Adrenal gland (tissue), 12 donors: Measurements from ENCODE around the gene VPS11. TPM values are rescaled to one million over a fixed set of nuclear protein-coding genes. Genes with fewer than 3 reads are reported as not detected.
"Not testable (repeated sequence)": the region's sequence is repeated elsewhere in the genome, so short reads cannot be mapped to it uniquely, and the experiment has no call there.

Experiments
- DNase-seq, 7 donors: peaks; one replicate each; pipeline ENCODE4 v3.0.0-alpha.2; 2019 to 2020
- H3K27ac ChIP-seq, 5 donors: fragments of 200-600 bp; sonication (generic) in 4 of 5; 1 replicate in 3 of 5; 2 replicates in 2 of 5; pipeline versions ENCODE4 v1.5.1 to v1.8.0; 2016 to 2020; ENCODE audit warnings: mild to moderate bottlenecking in 1 of 5
- H3K27me3 ChIP-seq: fragments of 200-600 bp; 2 replicates; pipeline ENCODE4 v1.8.0; 2021
- H3K36me3 ChIP-seq, 2 donors: fragments of 200-600 bp; replicated peaks in 1 of 2; 1 replicate in 1 of 2; 2 replicates in 1 of 2; pipeline versions ENCODE4 v1.5.1 to v1.8.0; 2018 to 2022
- H3K4me1 ChIP-seq, 2 donors: fragments of 200-600 bp; replicated peaks in 1 of 2; 1 replicate in 1 of 2; 2 replicates in 1 of 2; pipeline versions ENCODE4 v1.5.1 to v1.8.0; 2018 to 2021
- H3K4me3 ChIP-seq, 4 donors: fragments of 200-600 bp; sonication (generic) in 3 of 4; one replicate each; pipeline ENCODE4 v1.5.1; 2016 to 2018
- H3K9me3 ChIP-seq, 3 donors: fragments of 200-600 bp; sonication (generic) in 1 of 3; replicated peaks in 1 of 3; 1 replicate in 2 of 3; 2 replicates in 1 of 3; pipeline versions ENCODE4 v1.5.1 to v1.8.0; 2016 to 2021
- POLR2A ChIP-seq, 2 donors: fragments of 450-650 bp; IDR thresholded peaks; one replicate each; pipeline ENCODE4 v1.6.1; 2017; ENCODE audit warnings: antibody characterized with exemption in 2 of 2, mild to moderate bottlenecking in 2 of 2, moderate library complexity in 1 of 2
- WGBS, 4 donors: extraction: QIAGEN DNeasy Blood & Tissue Kit in 2 of 4; methylation state at CpG; one replicate each; pipeline versions ENCODE4 v1.1.5 to v1.1.7; 2013 to 2017; 5-methylcytosine and 5-hydroxymethylcytosine counted together
- intact Hi-C, 2 donors: fragments of 100-400 bp; cut with DNase I; formaldehyde crosslinking; loops; one replicate each; pipeline versions ENCODE4 v1.14.1 to v1.15.0; 2022 to 2023
- polyA plus RNA-seq, 3 donors: library from polyadenylated mRNA; stranded (reverse); fragments of 200-250 nt in 2 of 3; fragments of 350-450 nt in 1 of 3; fragmentation: Illumina TruSeq in 1 of 3; extraction: RNeasy Lipid Tissue Mini Kit (QIAGEN cat#74804) in 1 of 3; gene quantifications; one replicate each; pipeline ENCODE4 v1.2.3, GENCODE V29; 2013 to 2014
- total RNA-seq, 9 donors: library from RNA; depleted of rRNA in 4 of 9; stranded (reverse); fragments of >200 nt in 4 of 9; fragments of 120-200 nt in 1 of 9; fragmentation: NEBNext Ultra II Directional in 1 of 9; extraction: Animal tissue kit (Norgen Biotek cat#: 25700) in 1 of 9; gene quantifications; one replicate each; pipeline versions ENCODE4 v1.1.0 to v1.2.4, GENCODE V29; 2013 to 2023
- TF ChIP-seq, protein P1 (sequence below), 6 experiments: fragments of 450-650 bp in 4 of 6; fragments of 200-600 bp in 2 of 6; sonication (generic) in 1 of 6; IDR thresholded peaks; 1 replicate in 5 of 6; 2 replicates in 1 of 6; pipeline versions ENCODE4 v1.5.1 to v1.8.0; 2016 to 2021; ENCODE audit warnings: antibody characterized with exemption in 6 of 6, mild to moderate bottlenecking in 2 of 6, moderate library complexity in 1 of 6
- donor health status: healthy with polysubstance abuse.
- donor health status: Bipolar disorder and iron deficiency.
- donor health status: DM: yes; HTN: yes; CAD: no.
- donor health status: DM: no; HTN: no; CAD: no.
- donor health status: DM: no; HTN: no; CAD: no.
- donor health status: DM: yes; HTN: yes; CAD: no.

VPS11 gene
- total and polyA plus RNA-seq, 12 donors = 32.8 to 146 (median 57.0) TPM

DNA sequence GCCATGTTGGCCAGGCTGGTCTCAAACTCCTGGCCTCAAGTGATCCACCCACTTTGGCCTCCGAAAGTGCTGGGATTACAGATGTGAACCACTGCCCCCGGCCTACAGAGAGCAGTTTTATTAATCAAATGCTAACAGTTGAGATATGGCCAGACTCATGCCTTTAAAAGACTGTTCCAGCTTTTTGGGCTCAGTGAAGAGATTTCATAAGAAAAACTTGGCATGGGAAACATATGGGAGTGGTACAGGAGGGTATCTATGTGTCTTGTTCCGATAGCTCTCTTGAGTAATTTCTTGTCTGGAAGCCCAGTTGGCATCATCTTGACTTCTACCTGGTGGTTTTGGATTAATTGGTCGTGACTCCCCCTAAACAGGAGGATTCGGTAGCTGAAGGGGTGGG, 28.7 kb upstream of the VPS11 start:
- H3K27me3 ChIP-seq = no peaks in the 10 kb centered on the region
- 83 to 91% (median 83%) methylated on average over 3 to 5 of the region's 5 CpGs for WGBS, 4 donors

DNA sequence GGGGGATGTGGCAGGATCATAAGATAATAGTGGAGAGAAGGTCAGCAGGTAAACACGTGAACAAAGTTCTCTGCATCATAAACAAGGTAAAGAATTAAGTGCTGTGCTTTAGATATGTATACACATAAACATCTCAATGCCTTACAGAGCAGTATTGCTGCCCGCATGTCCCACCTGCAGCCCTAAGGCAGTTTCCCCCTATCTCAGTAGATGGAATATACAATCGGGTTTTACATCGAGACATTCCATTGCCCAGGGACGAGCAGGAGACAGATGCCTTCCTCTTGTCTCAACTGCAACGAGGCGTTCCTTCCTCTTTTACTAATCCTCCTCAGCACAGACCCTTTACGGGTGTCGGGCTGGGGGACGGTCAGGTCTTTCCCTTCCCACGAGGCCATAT, 28.1 kb upstream of the VPS11 start:
- WGBS, 4 donors = 27 to 58% (median 40%) methylated on average over 4 to 10 of the region's 11 CpGs
- DNase-seq, H3K36me3 ChIP-seq, H3K27me3 ChIP-seq, intact Hi-C loops, H3K4me1 ChIP-seq, H3K9me3 ChIP-seq, H3K4me3 ChIP-seq, H3K27ac ChIP-seq: not testable (repeated sequence)

More for the DNA sequence above, 28.7 kb upstream of the VPS11 start:
- Histone ChIP-seq H3K9me3 (no peaks in the 10 kb centered on the region), H3K36me3 (no peaks in the 10 kb centered on the region), H3K27ac (no peak overlapping the region), H3K4me3 (no peak overlapping the region), H3K4me1 (no peaks in the 10 kb centered on the region)
- intact Hi-C loops = no loop called here
- no peak for DNase-seq
- TF ChIP-seq POLR2A (IDR thresholded peaks at IDR 0.05) = no peak
- TF ChIP-seq, protein P1, sequence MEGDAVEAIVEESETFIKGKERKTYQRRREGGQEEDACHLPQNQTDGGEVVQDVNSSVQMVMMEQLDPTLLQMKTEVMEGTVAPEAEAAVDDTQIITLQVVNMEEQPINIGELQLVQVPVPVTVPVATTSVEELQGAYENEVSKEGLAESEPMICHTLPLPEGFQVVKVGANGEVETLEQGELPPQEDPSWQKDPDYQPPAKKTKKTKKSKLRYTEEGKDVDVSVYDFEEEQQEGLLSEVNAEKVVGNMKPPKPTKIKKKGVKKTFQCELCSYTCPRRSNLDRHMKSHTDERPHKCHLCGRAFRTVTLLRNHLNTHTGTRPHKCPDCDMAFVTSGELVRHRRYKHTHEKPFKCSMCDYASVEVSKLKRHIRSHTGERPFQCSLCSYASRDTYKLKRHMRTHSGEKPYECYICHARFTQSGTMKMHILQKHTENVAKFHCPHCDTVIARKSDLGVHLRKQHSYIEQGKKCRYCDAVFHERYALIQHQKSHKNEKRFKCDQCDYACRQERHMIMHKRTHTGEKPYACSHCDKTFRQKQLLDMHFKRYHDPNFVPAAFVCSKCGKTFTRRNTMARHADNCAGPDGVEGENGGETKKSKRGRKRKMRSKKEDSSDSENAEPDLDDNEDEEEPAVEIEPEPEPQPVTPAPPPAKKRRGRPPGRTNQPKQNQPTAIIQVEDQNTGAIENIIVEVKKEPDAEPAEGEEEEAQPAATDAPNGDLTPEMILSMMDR (IDR thresholded peaks at IDR 0.05) = no peak

DNA sequence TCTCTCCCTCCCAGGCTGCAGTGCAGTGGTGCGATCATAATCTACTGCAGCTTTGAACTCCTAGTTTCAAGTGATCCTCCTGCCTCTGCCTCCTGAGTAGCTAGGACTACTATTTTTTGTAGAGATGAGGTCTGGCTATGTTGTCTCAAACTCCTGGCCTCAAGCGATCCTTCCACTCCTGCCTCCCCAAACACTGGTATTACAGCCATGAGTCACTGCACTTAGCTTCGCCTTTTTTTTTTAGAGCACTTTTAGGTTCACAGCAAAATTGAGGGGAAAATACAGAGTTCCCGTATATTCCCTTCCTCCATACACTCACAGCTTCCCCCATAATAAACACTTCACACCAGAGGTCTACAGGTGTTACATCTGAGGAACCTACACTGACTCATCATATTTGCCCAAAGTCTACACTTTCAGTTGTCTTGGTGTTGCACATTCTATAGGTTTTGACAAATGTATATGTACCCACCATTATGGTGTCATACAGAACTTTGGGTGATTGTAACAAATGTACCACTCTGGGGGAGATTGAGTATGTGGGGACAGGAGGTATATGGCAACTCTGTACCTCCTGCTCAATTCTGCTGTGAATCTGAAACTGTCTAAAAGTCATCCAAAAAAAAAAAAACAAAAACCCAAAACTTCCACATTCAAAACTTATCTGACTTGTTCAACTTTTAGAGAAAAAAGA, 25.6 kb upstream of the VPS11 start:
- H3K27me3 ChIP-seq = no peaks in the 10 kb centered on the region
- TF ChIP-seq, protein P1 (IDR thresholded peaks at IDR 0.05) = no peak
- no peak for TF ChIP-seq POLR2A (IDR thresholded peaks at IDR 0.05)
- H3K4me1 ChIP-seq = no peaks in the 10 kb centered on the region
- peaks cover 0 to 27% of the 10 kb centered on the region in 2 donors for H3K36me3 ChIP-seq
- no peak overlapping the region for H3K27ac ChIP-seq
- no peak overlapping the region for H3K4me3 ChIP-seq
- no peaks in the 10 kb centered on the region for H3K9me3 ChIP-seq
- intact Hi-C loops = no loop called here
- DNase-seq = no peak
- WGBS, 4 donors = 89 to 93% (median 92%) methylated on average over 4 of the region's 4 CpGs

DNA sequence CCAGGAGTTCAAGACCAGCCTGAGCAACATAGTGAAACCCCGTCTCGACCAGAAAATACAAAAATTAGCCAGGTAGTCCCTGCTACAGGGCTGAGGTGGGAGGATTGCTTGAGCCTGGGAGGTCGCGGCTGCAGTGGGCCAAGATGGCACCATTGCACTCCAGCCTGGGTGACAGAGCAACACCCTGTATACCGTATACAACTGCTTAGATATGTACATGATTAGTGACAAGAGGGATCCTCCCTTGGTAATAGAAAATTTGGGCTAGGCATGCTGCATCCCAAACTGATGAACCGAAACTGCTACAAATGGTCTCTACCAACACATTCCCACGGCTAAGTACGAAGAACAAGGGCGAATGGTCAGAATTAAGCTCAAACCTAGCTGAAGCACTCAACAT, 24.7 kb upstream of the VPS11 start:
- intact Hi-C loops = no loop called here
- Histone ChIP-seq H3K4me3 (no peak overlapping the region), H3K27me3 (no peaks in the 10 kb centered on the region), H3K36me3 (peaks cover 0 to 36% of the 10 kb centered on the region in 2 donors), H3K9me3 (no peaks in the 10 kb centered on the region), H3K4me1 (no peaks in the 10 kb centered on the region), H3K27ac (no peak overlapping the region)
- DNase-seq = no peak
- TF ChIP-seq POLR2A (IDR thresholded peaks at IDR 0.05) = no peak
- TF ChIP-seq, protein P1 (IDR thresholded peaks at IDR 0.05) = no peak
- 87 to 94% (median 93%) methylated on average over 8 to 9 of the region's 9 CpGs for WGBS, 4 donors

DNA sequence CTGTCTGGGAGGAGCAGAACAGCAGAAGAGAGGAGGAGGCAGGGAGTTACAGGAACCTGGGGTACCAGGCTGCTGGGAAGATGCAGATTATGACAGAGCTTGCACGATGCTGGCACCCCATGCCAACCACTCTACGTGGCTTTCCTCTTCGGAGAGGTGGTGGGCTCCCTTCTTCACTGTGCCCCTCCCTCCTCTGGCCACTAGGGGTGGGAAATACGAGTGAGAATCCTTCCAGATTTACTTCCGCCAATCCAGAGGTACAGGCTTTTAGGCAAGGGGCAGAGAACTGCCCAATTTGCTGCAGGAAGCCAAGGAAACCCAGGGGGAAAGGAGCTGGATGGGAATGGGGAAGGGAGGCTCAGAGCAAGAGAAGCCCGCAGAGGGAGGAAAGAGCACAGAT, 22.9 kb upstream of the VPS11 start:
- Histone ChIP-seq H3K4me1 (no peaks in the 10 kb centered on the region), H3K4me3 (no peak overlapping the region), H3K27ac (no peak overlapping the region), H3K36me3 (peaks cover 0 to 54% of the 10 kb centered on the region in 2 donors), H3K27me3 (no peaks in the 10 kb centered on the region), H3K9me3 (no peaks in the 10 kb centered on the region)
- TF ChIP-seq, protein P1 (IDR thresholded peaks at IDR 0.05) = no peak
- no peak for TF ChIP-seq POLR2A (IDR thresholded peaks at IDR 0.05)
- no peak for DNase-seq
- 80 to 91% (median 87%) methylated on average over 5 to 6 of the region's 6 CpGs for WGBS, 4 donors
- intact Hi-C loops = no loop called here
